AG09319 (cell line): Measurements from ENCODE around the gene JMJD6.

Experiments used
- DNase-seq: peaks from one replicate; pipeline ENCODE4 v3.0.0-alpha.2; 2010; ENCODE audit warnings: low read depth; ENCODE audit errors: extremely low read depth
- CTCF ChIP-seq: IDR thresholded peaks from 2 replicates; pipeline ENCODE4 v1.5.1; 2011; ENCODE audit warnings: low read depth, mild to moderate bottlenecking, inconsistent platforms, low read length, moderate library complexity

The JMJD6 gene

GRCh38 chr17:76671912-76672262 lies 54.5 kb downstream of the JMJD6 start:
- DNase-seq = no peak
- no peak for TF ChIP-seq CTCF

GRCh38 chr17:76671123-76671911 lies 55.1 kb downstream of the JMJD6 start:
- DNase-seq = peak; percentile 100
- TF ChIP-seq CTCF = no peak

- no peak for TF ChIP-seq CTCF
- no peak for DNase-seq
These were observed 55.7 kb downstream of the JMJD6 start for GRCh38 chr17:76670718-76671122.

- no peak for DNase-seq
- no peak for TF ChIP-seq CTCF
These were observed 56.2 kb downstream of the JMJD6 start for GRCh38 chr17:76670020-76670717.
